ENCODE data around the gene TRPV4.

- TF ChIP-seq GATA3 (IDR thresholded peaks at IDR 0.05; ENCODE audit: low read depth, low read length) (no peak), GATA2 (IDR thresholded peaks at IDR 0.05; ENCODE audit: low read depth, low read length) (no peak)
Observed at GRCh38 chr12:109831929-109832328, 1.3 kb downstream of the TRPV4 start.

Measured in SH-SY5Y (cell line).